GF-D8 (cell line): ENCODE data around the gene PSMA6.

ENCODE experiments used
- DNase-seq: peaks from one replicate; lab custom pipeline; 2025; lab: John Stamatoyannopoulos, UW

The PSMA6 gene

DNA sequence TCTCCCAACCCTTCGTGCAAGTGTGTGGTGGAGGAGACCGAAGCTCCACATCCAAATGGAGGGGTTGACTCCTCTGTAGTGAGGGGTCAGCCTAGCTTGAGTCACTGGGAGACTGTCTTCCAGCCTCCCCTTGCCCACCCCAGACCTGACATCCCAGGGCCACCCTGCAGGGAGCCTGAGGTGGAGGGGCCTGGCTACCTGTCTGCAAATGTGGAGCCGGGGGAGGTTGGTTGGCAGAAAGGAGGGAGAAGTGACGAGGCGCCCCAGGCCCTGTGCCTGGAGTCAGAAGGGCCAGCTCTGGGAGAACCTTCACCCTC lies 74.8 kb downstream of the PSMA6 start:
- no peak for DNase-seq
